ENCODE measurements around the gene TSPAN9.

TSPAN9 gene

GRCh38 chr12:3300833-3301401 lies 223.7 kb downstream of the TSPAN9 start:
- no peak overlapping the region for H3K27ac ChIP-seq (ENCODE audit: low read depth, low read length)
- H3K18ac ChIP-seq (ENCODE audit: low read length), result no peak overlapping the region
- no peak overlapping the region for H3K4ac ChIP-seq (ENCODE audit: low read depth, low read length)
- H4K5ac ChIP-seq (ENCODE audit: low read length), result no peak overlapping the region
- H2BK15ac ChIP-seq (replicated peaks; ENCODE audit: low read depth), result no peak overlapping the region
- no peaks in the 10 kb centered on the region for H3K4me1 ChIP-seq (ENCODE audit: control insufficient read depth, low read depth, low read length)
- H2AK5ac ChIP-seq (ENCODE audit: low read length), result no peak overlapping the region
- no peaks in the 10 kb centered on the region for H3K79me2 ChIP-seq (ENCODE audit: control insufficient read depth, insufficient read depth, low read length)
- no peak overlapping the region for H3K23ac ChIP-seq (ENCODE audit: low read length)
- no peaks in the 10 kb centered on the region for H3K36me3 ChIP-seq (ENCODE audit: control insufficient read depth, insufficient read depth, low read length)
- no peaks in the 10 kb centered on the region for H3K79me1 ChIP-seq (ENCODE audit: low read length)
- H3K56ac ChIP-seq (ENCODE audit: low read length), result no peak overlapping the region
- no peak overlapping the region for H3K4me2 ChIP-seq (ENCODE audit: low read length)
- H2BK5ac ChIP-seq (ENCODE audit: low read length), result no peak overlapping the region
- WGBS (ENCODE audit: extremely low coverage, insufficient coverage, low lambda C conversion rate), result no CpG with 5 or more reads among the region's 10 CpGs
- no peak overlapping the region for H3K9ac ChIP-seq (ENCODE audit: low read length)
- H3K4me3 ChIP-seq (ENCODE audit: low read length), result no peak overlapping the region
- DNase-seq, result no peak
- no peak overlapping the region for H4K8ac ChIP-seq (ENCODE audit: low read depth, low read length)
- no peak overlapping the region for H2BK120ac ChIP-seq (ENCODE audit: low read depth, low read length)
- H3K27me3 ChIP-seq (ENCODE audit: insufficient read depth, low read length, poor library complexity), result no peaks in the 10 kb centered on the region

GRCh38 chr12:3302401-3303041 lies 225.3 kb downstream of the TSPAN9 start:
- no peak overlapping the region for H3K27ac ChIP-seq (ENCODE audit: low read depth, low read length)
- H4K8ac ChIP-seq (ENCODE audit: low read depth, low read length), result no peak overlapping the region
- H4K5ac ChIP-seq (ENCODE audit: low read length), result no peak overlapping the region
- H3K27me3 ChIP-seq (ENCODE audit: insufficient read depth, low read length, poor library complexity), result no peaks in the 10 kb centered on the region
- no peaks in the 10 kb centered on the region for H3K79me1 ChIP-seq (ENCODE audit: low read length)
- H2AK5ac ChIP-seq (ENCODE audit: low read length), result no peak overlapping the region
- no peaks in the 10 kb centered on the region for H3K36me3 ChIP-seq (ENCODE audit: control insufficient read depth, insufficient read depth, low read length)
- H2BK15ac ChIP-seq (replicated peaks; ENCODE audit: low read depth), result no peak overlapping the region
- no peak overlapping the region for H2BK120ac ChIP-seq (ENCODE audit: low read depth, low read length)
- no peak for DNase-seq
- no peak overlapping the region for H3K9ac ChIP-seq (ENCODE audit: low read length)
- no CpG with 5 or more reads among the region's 16 CpGs for WGBS (ENCODE audit: extremely low coverage, insufficient coverage, low lambda C conversion rate)
- H3K18ac ChIP-seq (ENCODE audit: low read length), result no peak overlapping the region
- H3K4me2 ChIP-seq (ENCODE audit: low read length), result no peak overlapping the region
- no peak overlapping the region for H3K4ac ChIP-seq (ENCODE audit: low read depth, low read length)
- H3K4me3 ChIP-seq (ENCODE audit: low read length), result no peak overlapping the region
- no peak overlapping the region for H3K23ac ChIP-seq (ENCODE audit: low read length)
- H3K4me1 ChIP-seq (ENCODE audit: control insufficient read depth, low read depth, low read length), result no peaks in the 10 kb centered on the region
- no peak overlapping the region for H3K56ac ChIP-seq (ENCODE audit: low read length)
- no peaks in the 10 kb centered on the region for H3K79me2 ChIP-seq (ENCODE audit: control insufficient read depth, insufficient read depth, low read length)
- H2BK5ac ChIP-seq (ENCODE audit: low read length), result no peak overlapping the region

- Histone ChIP-seq H3K79me2 (ENCODE audit: control insufficient read depth, insufficient read depth, low read length) (no peaks in the 10 kb centered on the region), H3K56ac (ENCODE audit: low read length) (no peak overlapping the region), H3K27ac (ENCODE audit: low read depth, low read length) (no peak overlapping the region), H2AK5ac (ENCODE audit: low read length) (no peak overlapping the region), H2BK15ac (replicated peaks; ENCODE audit: low read depth) (no peak overlapping the region), H4K8ac (ENCODE audit: low read depth, low read length) (no peak overlapping the region), H3K4me3 (ENCODE audit: low read length) (no peak overlapping the region), H3K4me1 (ENCODE audit: control insufficient read depth, low read depth, low read length) (no peaks in the 10 kb centered on the region), H3K36me3 (ENCODE audit: control insufficient read depth, insufficient read depth, low read length) (no peaks in the 10 kb centered on the region), H3K18ac (ENCODE audit: low read length) (no peak overlapping the region), H3K27me3 (ENCODE audit: insufficient read depth, low read length, poor library complexity) (no peaks in the 10 kb centered on the region), H2BK5ac (ENCODE audit: low read length) (no peak overlapping the region), H3K4ac (ENCODE audit: low read depth, low read length) (no peak overlapping the region), H3K23ac (ENCODE audit: low read length) (no peak overlapping the region), H3K9ac (ENCODE audit: low read length) (no peak overlapping the region), H3K4me2 (ENCODE audit: low read length) (no peak overlapping the region), H3K79me1 (ENCODE audit: low read length) (no peaks in the 10 kb centered on the region), H4K5ac (ENCODE audit: low read length) (no peak overlapping the region), H2BK120ac (ENCODE audit: low read depth, low read length) (no peak overlapping the region)
- peak; percentile 70 for DNase-seq
- WGBS (ENCODE audit: extremely low coverage, insufficient coverage, low lambda C conversion rate), result no CpG with 5 or more reads among the region's 18 CpGs
Measured at GRCh38 chr12:3303410-3304136, 226.4 kb downstream of the TSPAN9 start.

GRCh38 chr12:3304436-3305165 lies 227.4 kb downstream of the TSPAN9 start:
- H4K5ac ChIP-seq (ENCODE audit: low read length), result no peak overlapping the region
- H3K4ac ChIP-seq (ENCODE audit: low read depth, low read length), result no peak overlapping the region
- DNase-seq, result no peak
- H3K4me3 ChIP-seq (ENCODE audit: low read length), result no peak overlapping the region
- no peaks in the 10 kb centered on the region for H3K4me1 ChIP-seq (ENCODE audit: control insufficient read depth, low read depth, low read length)
- no peak overlapping the region for H3K18ac ChIP-seq (ENCODE audit: low read length)
- no peak overlapping the region for H3K4me2 ChIP-seq (ENCODE audit: low read length)
- H3K56ac ChIP-seq (ENCODE audit: low read length), result no peak overlapping the region
- H3K27me3 ChIP-seq (ENCODE audit: insufficient read depth, low read length, poor library complexity), result no peaks in the 10 kb centered on the region
- WGBS (ENCODE audit: extremely low coverage, insufficient coverage, low lambda C conversion rate), result no CpG with 5 or more reads among the region's 30 CpGs
- no peak overlapping the region for H2AK5ac ChIP-seq (ENCODE audit: low read length)
- H3K79me1 ChIP-seq (ENCODE audit: low read length), result no peaks in the 10 kb centered on the region
- no peak overlapping the region for H2BK5ac ChIP-seq (ENCODE audit: low read length)
- no peaks in the 10 kb centered on the region for H3K79me2 ChIP-seq (ENCODE audit: control insufficient read depth, insufficient read depth, low read length)
- H3K36me3 ChIP-seq (ENCODE audit: control insufficient read depth, insufficient read depth, low read length), result no peaks in the 10 kb centered on the region
- H4K8ac ChIP-seq (ENCODE audit: low read depth, low read length), result no peak overlapping the region
- H2BK120ac ChIP-seq (ENCODE audit: low read depth, low read length), result no peak overlapping the region
- no peak overlapping the region for H3K23ac ChIP-seq (ENCODE audit: low read length)
- no peak overlapping the region for H2BK15ac ChIP-seq (replicated peaks; ENCODE audit: low read depth)
- no peak overlapping the region for H3K9ac ChIP-seq (ENCODE audit: low read length)
- H3K27ac ChIP-seq (ENCODE audit: low read depth, low read length), result no peak overlapping the region

GRCh38 chr12:3305464-3305863 lies 228.3 kb downstream of the TSPAN9 start:
- Histone ChIP-seq H4K5ac (ENCODE audit: low read length) (no peak overlapping the region), H3K27ac (ENCODE audit: low read depth, low read length) (no peak overlapping the region), H3K4me2 (ENCODE audit: low read length) (no peak overlapping the region), H3K4me1 (ENCODE audit: control insufficient read depth, low read depth, low read length) (no peaks in the 10 kb centered on the region), H2AK5ac (ENCODE audit: low read length) (no peak overlapping the region), H3K9ac (ENCODE audit: low read length) (no peak overlapping the region), H3K56ac (ENCODE audit: low read length) (no peak overlapping the region), H3K36me3 (ENCODE audit: control insufficient read depth, insufficient read depth, low read length) (no peaks in the 10 kb centered on the region), H3K23ac (ENCODE audit: low read length) (no peak overlapping the region), H3K79me1 (ENCODE audit: low read length) (no peaks in the 10 kb centered on the region), H3K4me3 (ENCODE audit: low read length) (no peak overlapping the region), H2BK5ac (ENCODE audit: low read length) (no peak overlapping the region), H3K79me2 (ENCODE audit: control insufficient read depth, insufficient read depth, low read length) (no peaks in the 10 kb centered on the region), H3K4ac (ENCODE audit: low read depth, low read length) (no peak overlapping the region), H2BK120ac (ENCODE audit: low read depth, low read length) (no peak overlapping the region), H3K27me3 (ENCODE audit: insufficient read depth, low read length, poor library complexity) (no peaks in the 10 kb centered on the region), H2BK15ac (replicated peaks; ENCODE audit: low read depth) (no peak overlapping the region), H3K18ac (ENCODE audit: low read length) (no peak overlapping the region), H4K8ac (ENCODE audit: low read depth, low read length) (no peak overlapping the region)
- no peak for DNase-seq
- no CpG with 5 or more reads among the region's 12 CpGs for WGBS (ENCODE audit: extremely low coverage, insufficient coverage, low lambda C conversion rate)
